ENCODE measurements around the gene FAM227A.
A peak's percentile ranks its signal among the peaks of the same experiment; 100 is the strongest.

Gene FAM227A

DNA sequence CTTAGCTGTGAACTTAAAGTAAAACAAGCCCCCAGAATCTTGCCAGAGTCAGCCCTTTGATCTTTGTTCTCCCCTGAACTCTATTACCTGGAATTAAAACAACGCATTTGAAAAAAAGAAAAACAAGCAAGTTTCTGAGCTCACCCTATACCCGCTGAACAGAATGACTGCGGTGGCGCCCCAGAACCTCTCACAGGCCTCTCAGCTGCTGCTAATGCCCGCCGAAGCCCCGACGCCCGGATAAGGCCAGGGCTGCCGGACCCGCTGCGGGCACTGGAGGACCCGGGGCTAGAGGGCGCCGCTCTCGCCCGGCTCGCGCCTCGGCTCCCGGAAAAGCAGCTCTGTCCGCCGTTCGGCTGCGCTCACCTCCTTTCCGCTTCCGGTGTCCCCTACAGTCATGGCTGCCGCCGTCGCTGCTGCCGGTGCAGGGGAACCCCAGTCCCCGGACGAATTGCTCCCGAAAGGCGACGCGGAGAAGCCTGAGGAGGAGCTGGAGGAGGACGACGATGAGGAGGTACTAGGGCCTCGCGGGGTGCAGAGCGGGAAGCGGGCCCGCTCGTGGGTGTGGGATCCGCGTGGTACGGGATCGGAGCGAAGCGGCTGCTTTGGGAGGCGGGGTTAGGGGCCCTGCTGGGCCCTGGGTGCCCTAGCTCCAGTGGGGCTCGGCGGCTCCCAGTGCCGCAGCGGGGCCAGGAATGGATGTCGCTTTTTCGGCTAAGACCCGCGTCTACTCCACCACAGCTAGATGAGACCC, 25.6 kb upstream of the FAM227A start, which contains the start of gene TOMM22:
TSS of gene TOMM22 (plus strand) at position 376 of the 754 bp plus-strand sequence. CDS start at position 398, 22 bp downstream.
- Histone ChIP-seq H3K27ac (ENCODE audit: low read length) (peak within 1 kb of the TSS; percentile 46), H2AFZ (ENCODE audit: low read depth, low read length) (peak within 1 kb of the TSS; percentile 95)

DNA sequence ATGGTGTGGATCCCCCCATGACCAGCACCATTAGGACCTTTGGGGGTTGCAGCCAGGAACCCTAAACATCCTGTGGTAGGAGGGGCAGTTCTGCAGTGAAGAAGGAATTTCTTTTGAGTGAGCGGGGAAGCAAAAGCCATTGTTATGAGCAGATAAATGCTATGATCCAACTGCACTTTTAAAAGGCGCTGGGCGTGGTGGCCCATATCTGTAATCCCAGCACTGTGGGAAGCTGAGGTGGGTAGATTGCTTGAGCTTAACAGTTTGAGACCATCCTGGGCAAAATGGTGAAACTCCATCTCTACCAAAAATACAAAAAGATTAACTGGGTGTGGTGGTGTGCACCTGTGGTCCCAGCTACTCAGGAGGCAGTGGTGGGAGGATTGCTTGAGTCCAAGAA, 19.6 kb upstream of the FAM227A start:
- no peaks in the 10 kb centered on the region for H3K27me3 ChIP-seq (ENCODE audit: low read depth, low read length)
- no peak overlapping the region for H3K9ac ChIP-seq (ENCODE audit: low read length)
- no peak overlapping the region for H3K27ac ChIP-seq (ENCODE audit: low read length)
- no peak overlapping the region for H3K4me3 ChIP-seq (ENCODE audit: low read length)
- H2AFZ ChIP-seq (ENCODE audit: low read depth, low read length), result no peak overlapping the region
- H3K36me3 ChIP-seq (replicated peaks; ENCODE audit: low read depth, low read length), result peaks cover 13% of the 10 kb centered on the region
- H3K4me1 ChIP-seq (ENCODE audit: low read length), result no peaks in the 10 kb centered on the region
- H4K20me1 ChIP-seq (ENCODE audit: insufficient read depth, low read length), result no peaks in the 10 kb centered on the region
- TF ChIP-seq, protein P1, sequence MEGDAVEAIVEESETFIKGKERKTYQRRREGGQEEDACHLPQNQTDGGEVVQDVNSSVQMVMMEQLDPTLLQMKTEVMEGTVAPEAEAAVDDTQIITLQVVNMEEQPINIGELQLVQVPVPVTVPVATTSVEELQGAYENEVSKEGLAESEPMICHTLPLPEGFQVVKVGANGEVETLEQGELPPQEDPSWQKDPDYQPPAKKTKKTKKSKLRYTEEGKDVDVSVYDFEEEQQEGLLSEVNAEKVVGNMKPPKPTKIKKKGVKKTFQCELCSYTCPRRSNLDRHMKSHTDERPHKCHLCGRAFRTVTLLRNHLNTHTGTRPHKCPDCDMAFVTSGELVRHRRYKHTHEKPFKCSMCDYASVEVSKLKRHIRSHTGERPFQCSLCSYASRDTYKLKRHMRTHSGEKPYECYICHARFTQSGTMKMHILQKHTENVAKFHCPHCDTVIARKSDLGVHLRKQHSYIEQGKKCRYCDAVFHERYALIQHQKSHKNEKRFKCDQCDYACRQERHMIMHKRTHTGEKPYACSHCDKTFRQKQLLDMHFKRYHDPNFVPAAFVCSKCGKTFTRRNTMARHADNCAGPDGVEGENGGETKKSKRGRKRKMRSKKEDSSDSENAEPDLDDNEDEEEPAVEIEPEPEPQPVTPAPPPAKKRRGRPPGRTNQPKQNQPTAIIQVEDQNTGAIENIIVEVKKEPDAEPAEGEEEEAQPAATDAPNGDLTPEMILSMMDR (IDR thresholded peaks at IDR 0.05; ENCODE audit: low read depth, low read length), result no peak
- TF ChIP-seq EZH2phosphoT487 (IDR thresholded peaks at IDR 0.05; ENCODE audit: low read depth), result no peak
- no peaks in the 10 kb centered on the region for H3K79me2 ChIP-seq (ENCODE audit: low read length)
- H3K9me3 ChIP-seq (ENCODE audit: insufficient read depth, low read length), result no peaks in the 10 kb centered on the region
- H3K4me2 ChIP-seq (ENCODE audit: low read length), result no peak overlapping the region

More for the DNA sequence above, 25.6 kb upstream of the FAM227A start, which contains the start of gene TOMM22:
- Histone ChIP-seq H3K79me2 (ENCODE audit: low read length) (peaks cover 16% of the 10 kb centered on the region), H3K4me3 (ENCODE audit: low read length) (peak within 1 kb of the TSS; percentile 87), H3K4me1 (ENCODE audit: low read length) (peaks cover 8% of the 10 kb centered on the region), H3K36me3 (replicated peaks; ENCODE audit: low read depth, low read length) (peaks cover 39% of the 10 kb centered on the region), H4K20me1 (ENCODE audit: insufficient read depth, low read length) (0 out of 2 replicates have a peak, but pooled peaks cover 3% of the 10 kb centered on the region), H3K27me3 (ENCODE audit: low read depth, low read length) (no peaks in the 10 kb centered on the region), H3K9ac (ENCODE audit: low read length) (peak within 1 kb of the TSS; percentile 84), H3K4me2 (ENCODE audit: low read length) (peak within 1 kb of the TSS; percentile 97), H3K9me3 (ENCODE audit: insufficient read depth, low read length) (no peaks in the 10 kb centered on the region)
- TF ChIP-seq, protein P1 (IDR thresholded peaks at IDR 0.05; ENCODE audit: low read depth, low read length), result peak; percentile 84
- no peak for TF ChIP-seq EZH2phosphoT487 (IDR thresholded peaks at IDR 0.05; ENCODE audit: low read depth)

DNA sequence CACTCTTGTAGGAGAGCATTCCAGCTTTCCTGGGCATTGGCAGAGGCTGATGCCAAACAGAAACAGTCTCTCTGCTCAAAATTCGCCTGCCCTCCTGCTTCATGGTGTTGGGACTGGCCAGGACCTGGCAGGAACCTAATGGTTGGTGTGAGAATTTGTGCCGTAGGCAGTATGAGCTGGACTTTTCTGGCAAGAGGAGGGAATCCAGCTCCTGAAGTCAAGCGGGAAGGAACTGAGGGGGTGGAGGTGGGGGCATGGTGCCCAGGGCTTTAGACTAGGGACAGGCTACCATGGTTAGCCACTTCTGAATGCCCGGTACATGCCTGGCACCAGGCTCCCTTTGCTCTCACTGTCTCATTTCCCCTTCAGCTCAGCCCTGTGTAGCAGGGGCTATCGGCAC, 18.7 kb upstream of the FAM227A start:
- Histone ChIP-seq H3K9me3 (ENCODE audit: insufficient read depth, low read length) (no peaks in the 10 kb centered on the region), H3K9ac (ENCODE audit: low read length) (no peak overlapping the region), H3K4me1 (ENCODE audit: low read length) (no peaks in the 10 kb centered on the region), H3K27ac (ENCODE audit: low read length) (no peak overlapping the region), H2AFZ (ENCODE audit: low read depth, low read length) (no peak overlapping the region), H3K4me2 (ENCODE audit: low read length) (no peak overlapping the region), H3K79me2 (ENCODE audit: low read length) (no peaks in the 10 kb centered on the region), H3K36me3 (replicated peaks; ENCODE audit: low read depth, low read length) (peaks cover 13% of the 10 kb centered on the region), H3K27me3 (ENCODE audit: low read depth, low read length) (no peaks in the 10 kb centered on the region), H4K20me1 (ENCODE audit: insufficient read depth, low read length) (no peaks in the 10 kb centered on the region), H3K4me3 (ENCODE audit: low read length) (no peak overlapping the region)
- TF ChIP-seq EZH2phosphoT487 (IDR thresholded peaks at IDR 0.05; ENCODE audit: low read depth), result no peak
- TF ChIP-seq, protein P1 (IDR thresholded peaks at IDR 0.05; ENCODE audit: low read depth, low read length), result no peak

DNA sequence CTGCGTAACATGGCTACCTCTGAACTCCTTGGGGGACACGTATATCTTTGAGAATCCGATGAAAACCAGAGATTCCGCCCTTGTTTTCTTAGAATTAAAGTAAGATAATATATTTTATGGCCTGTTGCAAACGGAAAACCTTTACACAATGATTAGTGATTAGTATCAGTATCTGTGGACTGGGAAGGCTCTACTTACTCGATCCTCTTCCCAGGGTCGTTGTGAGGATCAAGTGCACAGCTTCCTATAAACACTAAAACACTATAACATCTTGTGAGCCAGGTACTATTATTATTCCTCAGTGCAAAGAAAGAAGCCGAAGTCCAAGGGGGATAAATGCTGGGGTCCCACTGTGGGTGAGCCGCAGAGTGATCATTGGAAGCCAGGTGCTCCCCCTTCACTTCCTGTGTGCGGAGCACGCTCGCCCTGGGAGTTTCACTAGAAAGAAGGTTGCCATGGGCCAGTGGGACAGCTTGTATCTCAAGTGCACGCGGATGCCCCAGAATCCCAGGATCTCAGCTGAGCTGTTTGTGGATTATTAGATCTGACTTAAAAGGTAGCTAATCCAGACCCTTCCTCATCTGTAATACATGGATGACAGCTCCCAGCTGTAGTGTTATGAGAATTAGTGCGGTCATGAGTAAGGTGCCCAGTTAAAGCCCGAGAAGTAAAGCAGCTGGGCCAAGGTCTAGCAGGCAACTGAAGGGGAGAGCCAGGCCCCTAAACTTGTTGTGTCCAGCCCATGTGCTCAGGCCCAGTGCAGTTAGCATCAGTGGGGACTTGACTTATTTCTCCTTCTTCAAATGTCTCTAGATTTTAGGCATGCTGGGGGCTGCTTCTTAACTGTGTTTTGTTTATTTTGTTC, 1.1 kb upstream of the FAM227A start:
- Histone ChIP-seq H3K9ac (ENCODE audit: low read length) (peak overlapping the region; percentile 82), H3K36me3 (replicated peaks; ENCODE audit: low read depth, low read length) (no peaks in the 10 kb centered on the region), H3K4me3 (ENCODE audit: low read length) (peak overlapping the region; percentile 80), H4K20me1 (ENCODE audit: insufficient read depth, low read length) (no peaks in the 10 kb centered on the region), H3K27ac (ENCODE audit: low read length) (peak overlapping the region; percentile 67), H3K9me3 (ENCODE audit: insufficient read depth, low read length) (no peaks in the 10 kb centered on the region), H2AFZ (ENCODE audit: low read depth, low read length) (peak overlapping the region; percentile 93; the same call in 1 of the 2 replicates), H3K4me2 (ENCODE audit: low read length) (peak overlapping the region; percentile 99), H3K79me2 (ENCODE audit: low read length) (peaks cover 7% of the 10 kb centered on the region), H3K27me3 (ENCODE audit: low read depth, low read length) (no peaks in the 10 kb centered on the region), H3K4me1 (ENCODE audit: low read length) (peaks cover 8% of the 10 kb centered on the region)
- TF ChIP-seq, protein P1 (IDR thresholded peaks at IDR 0.05; ENCODE audit: low read depth, low read length), result no peak
- TF ChIP-seq EZH2phosphoT487 (IDR thresholded peaks at IDR 0.05; ENCODE audit: low read depth), result no peak

Measured in OCI-LY3 (cell line).